Measurements from ENCODE around the gene MT2A. TPM values are rescaled to one million over a fixed set of nuclear protein-coding genes. Genes with fewer than 3 reads are reported as not detected.
A peak's percentile ranks its signal among the peaks of the same experiment; 100 is the strongest.

Gene MT2A
- total and polyA plus RNA-seq, 2 of the 13 experiments (the other 11 are each of a cell fraction or from before 2014, with no cell fraction given) = 135 to 371 TPM

DNA sequence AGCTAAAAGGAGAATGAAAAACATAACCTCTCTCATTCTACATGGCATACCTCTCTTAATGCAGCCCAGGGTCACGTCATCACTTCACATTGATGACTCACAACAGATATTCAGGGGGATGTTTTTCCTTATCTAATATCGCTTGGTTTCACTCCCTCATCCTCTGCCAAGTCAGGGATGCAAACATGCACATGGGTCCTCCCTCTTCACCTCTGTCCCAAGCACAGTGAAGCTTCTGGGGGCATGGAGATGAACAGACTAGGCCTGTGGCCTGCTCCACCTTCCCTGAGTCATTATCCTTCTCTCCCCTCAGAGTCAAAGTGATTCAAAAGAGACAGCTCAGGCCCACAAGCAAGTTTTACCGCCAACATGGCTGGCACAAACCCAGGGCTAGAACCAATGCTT is 2.3 kb upstream of the MT2A start:
- Histone ChIP-seq H2AFZ (ENCODE audit: low read length) (no peak overlapping the region), H3K36me3 (replicated peaks in 1 of 2; ENCODE audit: control insufficient read depth in 1 of 2, insufficient read depth in 2 of 2, low read length in 2 of 2) (no peaks in the 10 kb centered on the region), H3K9ac (ENCODE audit: insufficient read depth, low read depth, low read length) (peak overlapping the region; percentile 79), H3K79me2 (ENCODE audit: insufficient read depth, low read length) (no peaks in the 10 kb centered on the region), H3K9me3 (ENCODE audit: low read length) (no peaks in the 10 kb centered on the region), H3K4me2 (ENCODE audit: low read depth, low read length) (peak overlapping the region; percentile 91), H3K4me3 (replicated peaks in 1 of 3; ENCODE audit: insufficient read depth in 1 of 3, low read depth in 2 of 3, low read length in 3 of 3) (peak overlapping the region; percentile 75 to 84 (median 78)), H3K27me3 (ENCODE audit: control insufficient read depth in 1 of 2, insufficient read depth in 2 of 2, low read length in 2 of 2) (peaks cover 0 to 7% of the 10 kb centered on the region in 2 experiments; a peak in 2 of 5 replicates), H4K20me1 (ENCODE audit: insufficient read depth, low read length) (no peaks in the 10 kb centered on the region), H3K27ac (ENCODE audit: extremely low read length, insufficient read depth, low read length) (peak overlapping the region; percentile 93), H3K4me1 (ENCODE audit: insufficient read depth, low read length) (peaks cover 61% of the 10 kb centered on the region)
- ChIA-PET CTCF (ENCODE audit: low intra/inter-chr PET ratio, low total read pairs) (no interaction called here), POLR2A (interaction anchor here (0.6 to 3.4 kb wide), 10 partner anchors 13 to 1419 kb away, joined by 3 to 39 read pairs (median 6); partner anchors contain the start of genes MT1E, MT1G, NUDT21 and OGFOD1)
- FAIRE-seq (no peak), DNase-seq (ENCODE audit: low spot score) (no peak), ATAC-seq (no peak)
- WGBS (ENCODE audit: low lambda C conversion rate) = 45% methylated on average over 3 of the region's 3 CpGs
- no TSS peak for BruUV-seq (replicated peaks)
- in situ Hi-C loops (cut with HindIII; ENCODE audit: extremely low pct_ligation_motif_present, low pct_unique_long_range_greater_than_20kb) = no loop called here
- intact Hi-C loops (cut with micrococcal nuclease; ENCODE audit: unreplicated experiment) = loop anchor here (10.0 kb wide), 2 partner anchors 49 to 259 kb away; partner anchors contain the start of genes MT1B, MT1F and SLC12A3
- TF ChIP-seq ATF7 (IDR thresholded peaks at IDR 0.05) (peak; percentile 41; the same call in 1 of the 2 replicates), ATF7 (CRISPR knock-in tag; IDR thresholded peaks at IDR 0.05) (no peak), DNMT3B (CRISPR knock-in tag; conservative IDR thresholded peaks at IDR 0.05) (0 out of 2 replicates have a peak, but pooled peaks have one; percentile 17), ZNF431 (CRISPR knock-in tag; IDR thresholded peaks at IDR 0.05; ENCODE audit: borderline replicate concordance, low read depth) (0 out of 2 replicates have a peak, but pooled peaks have one; percentile 65), CREB1 (IDR thresholded peaks at IDR 0.05) (peak; percentile 90), CREB1 (CRISPR knock-in tag; IDR thresholded peaks at IDR 0.05) (no peak), ZBTB7A (CRISPR knock-in tag; IDR thresholded peaks at IDR 0.05) (no peak), ISX (CRISPR knock-in tag; conservative IDR thresholded peaks at IDR 0.05) (no peak), REPIN1 (CRISPR knock-in tag; IDR thresholded peaks at IDR 0.05; ENCODE audit: borderline replicate concordance, low read depth) (0 out of 2 replicates have a peak, but pooled peaks have one; percentile 15), FOSL2 (CRISPR knock-in tag; IDR thresholded peaks at IDR 0.05) (0 out of 2 replicates have a peak, but pooled peaks have one; percentile 44), BORCS8-MEF2B (CRISPR knock-in tag; IDR thresholded peaks at IDR 0.05) (0 out of 2 replicates have a peak, but pooled peaks have one; percentile 31), ZNF224 (CRISPR knock-in tag; IDR thresholded peaks at IDR 0.05) (no peak), ZNF737 (CRISPR knock-in tag; IDR thresholded peaks at IDR 0.05; ENCODE audit: borderline replicate concordance) (peak; percentile 57; the same call in 1 of the 2 replicates), ZNF124 (CRISPR knock-in tag; IDR thresholded peaks at IDR 0.05) (no peak), ZFP36L2 (CRISPR knock-in tag; IDR thresholded peaks at IDR 0.05) (0 out of 2 replicates have a peak, but pooled peaks have one; percentile 58)
- TF ChIP-seq, protein P1, sequence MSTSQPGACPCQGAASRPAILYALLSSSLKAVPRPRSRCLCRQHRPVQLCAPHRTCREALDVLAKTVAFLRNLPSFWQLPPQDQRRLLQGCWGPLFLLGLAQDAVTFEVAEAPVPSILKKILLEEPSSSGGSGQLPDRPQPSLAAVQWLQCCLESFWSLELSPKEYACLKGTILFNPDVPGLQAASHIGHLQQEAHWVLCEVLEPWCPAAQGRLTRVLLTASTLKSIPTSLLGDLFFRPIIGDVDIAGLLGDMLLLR (CRISPR knock-in tag; IDR thresholded peaks at IDR 0.05) = peak; percentile 50; the same call in 1 of the 2 replicates
- TF ChIP-seq, protein P2, sequence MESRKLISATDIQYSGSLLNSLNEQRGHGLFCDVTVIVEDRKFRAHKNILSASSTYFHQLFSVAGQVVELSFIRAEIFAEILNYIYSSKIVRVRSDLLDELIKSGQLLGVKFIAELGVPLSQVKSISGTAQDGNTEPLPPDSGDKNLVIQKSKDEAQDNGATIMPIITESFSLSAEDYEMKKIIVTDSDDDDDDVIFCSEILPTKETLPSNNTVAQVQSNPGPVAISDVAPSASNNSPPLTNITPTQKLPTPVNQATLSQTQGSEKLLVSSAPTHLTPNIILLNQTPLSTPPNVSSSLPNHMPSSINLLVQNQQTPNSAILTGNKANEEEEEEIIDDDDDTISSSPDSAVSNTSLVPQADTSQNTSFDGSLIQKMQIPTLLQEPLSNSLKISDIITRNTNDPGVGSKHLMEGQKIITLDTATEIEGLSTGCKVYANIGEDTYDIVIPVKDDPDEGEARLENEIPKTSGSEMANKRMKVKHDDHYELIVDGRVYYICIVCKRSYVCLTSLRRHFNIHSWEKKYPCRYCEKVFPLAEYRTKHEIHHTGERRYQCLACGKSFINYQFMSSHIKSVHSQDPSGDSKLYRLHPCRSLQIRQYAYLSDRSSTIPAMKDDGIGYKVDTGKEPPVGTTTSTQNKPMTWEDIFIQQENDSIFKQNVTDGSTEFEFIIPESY (CRISPR knock-in tag; IDR thresholded peaks at IDR 0.05) = 0 out of 2 replicates have a peak, but pooled peaks have one; percentile 45
- TF ChIP-seq, protein P3, sequence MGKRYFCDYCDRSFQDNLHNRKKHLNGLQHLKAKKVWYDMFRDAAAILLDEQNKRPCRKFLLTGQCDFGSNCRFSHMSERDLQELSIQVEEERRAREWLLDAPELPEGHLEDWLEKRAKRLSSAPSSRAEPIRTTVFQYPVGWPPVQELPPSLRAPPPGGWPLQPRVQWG (CRISPR knock-in tag; IDR thresholded peaks at IDR 0.05; ENCODE audit: borderline replicate concordance, low read depth) = 0 out of 2 replicates have a peak, but pooled peaks have one; percentile 48
- TF ChIP-seq, protein P4, sequence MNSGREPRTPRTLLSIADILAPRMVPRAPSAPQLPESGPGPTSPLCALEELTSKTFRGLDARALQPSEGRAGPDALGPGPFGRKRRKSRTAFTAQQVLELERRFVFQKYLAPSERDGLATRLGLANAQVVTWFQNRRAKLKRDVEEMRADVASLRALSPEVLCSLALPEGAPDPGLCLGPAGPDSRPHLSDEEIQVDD (CRISPR knock-in tag; IDR thresholded peaks at IDR 0.05; ENCODE audit: borderline replicate concordance) = 0 out of 2 replicates have a peak, but pooled peaks have one; percentile 56
